ENCODE results near the gene SNW1.
"Not testable (repeated sequence)": the region's sequence is repeated elsewhere in the genome, so short reads cannot be mapped to it uniquely, and the experiment has no call there.

Gene SNW1

GRCh38 chr14:77747425-77747824 is 13.5 kb downstream of the SNW1 start:
- DNase-seq, result not testable (repeated sequence)

- no peak for DNase-seq
Observed at GRCh38 chr14:77746064-77746702, 14.8 kb downstream of the SNW1 start.

DNA sequence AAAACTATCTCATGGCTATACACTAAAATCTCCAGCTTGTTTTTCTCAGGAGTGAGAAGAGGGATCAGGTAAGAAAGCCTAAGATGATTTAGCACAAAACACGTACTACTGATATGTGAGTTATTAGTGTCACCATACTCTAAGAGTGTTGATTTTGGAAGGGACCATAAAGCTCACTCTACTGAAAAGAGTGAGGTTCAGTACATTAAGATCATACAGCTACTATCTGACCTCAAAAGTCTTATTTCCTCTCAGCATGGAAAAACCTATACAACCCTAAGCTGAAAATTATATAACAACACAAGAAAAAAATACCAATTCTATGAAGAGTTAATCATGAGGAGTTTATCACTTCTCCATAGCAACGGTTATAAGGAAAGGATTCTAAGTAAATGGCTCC is 19.5 kb downstream of the SNW1 start:
- DNase-seq, result no peak

GRCh38 chr14:77738559-77739250 is 22.3 kb downstream of the SNW1 start:
- DNase-seq, result no peak

GRCh38 chr14:77730976-77731497 is 29.9 kb downstream of the SNW1 start:
- DNase-seq, result no peak

DNA sequence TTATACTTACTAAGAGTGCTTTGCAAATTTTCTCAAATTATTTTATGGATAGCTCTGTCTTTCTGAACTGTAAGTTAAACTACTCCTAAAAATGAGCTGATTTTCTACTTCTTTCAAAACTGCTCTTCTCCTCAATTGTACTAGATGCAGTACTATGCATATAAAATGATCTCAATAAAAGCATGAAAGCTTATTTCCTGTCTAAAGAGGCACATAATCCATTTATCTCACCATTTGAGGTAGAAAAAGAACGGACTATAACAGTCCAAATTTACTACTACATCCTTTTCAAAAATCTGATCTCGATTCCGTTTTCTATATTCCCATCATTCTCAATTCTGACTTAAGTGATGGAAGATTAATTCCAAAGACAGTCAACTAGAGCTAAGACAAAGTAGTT is 38.7 kb downstream of the SNW1 start:
- DNase-seq, result no peak

DNA sequence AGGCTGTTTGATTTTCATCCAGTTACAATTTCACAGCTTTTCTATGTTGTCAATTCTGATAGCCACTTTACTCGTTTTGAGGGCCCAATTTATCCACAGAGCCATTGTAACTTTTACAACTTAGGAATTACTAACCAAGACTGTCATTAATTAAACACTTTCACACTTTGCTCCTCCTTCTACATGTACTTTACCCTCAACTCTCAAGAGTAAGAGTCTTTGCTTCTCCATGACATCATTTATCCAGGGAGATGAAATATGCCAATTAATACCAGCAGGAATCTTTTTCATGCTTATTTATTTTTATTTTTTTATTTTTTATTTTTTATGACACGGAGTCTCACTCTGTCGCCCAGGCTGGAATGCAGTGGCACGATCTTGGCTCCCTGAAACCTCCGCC is 39.5 kb downstream of the SNW1 start:
- no peak for DNase-seq

DNA sequence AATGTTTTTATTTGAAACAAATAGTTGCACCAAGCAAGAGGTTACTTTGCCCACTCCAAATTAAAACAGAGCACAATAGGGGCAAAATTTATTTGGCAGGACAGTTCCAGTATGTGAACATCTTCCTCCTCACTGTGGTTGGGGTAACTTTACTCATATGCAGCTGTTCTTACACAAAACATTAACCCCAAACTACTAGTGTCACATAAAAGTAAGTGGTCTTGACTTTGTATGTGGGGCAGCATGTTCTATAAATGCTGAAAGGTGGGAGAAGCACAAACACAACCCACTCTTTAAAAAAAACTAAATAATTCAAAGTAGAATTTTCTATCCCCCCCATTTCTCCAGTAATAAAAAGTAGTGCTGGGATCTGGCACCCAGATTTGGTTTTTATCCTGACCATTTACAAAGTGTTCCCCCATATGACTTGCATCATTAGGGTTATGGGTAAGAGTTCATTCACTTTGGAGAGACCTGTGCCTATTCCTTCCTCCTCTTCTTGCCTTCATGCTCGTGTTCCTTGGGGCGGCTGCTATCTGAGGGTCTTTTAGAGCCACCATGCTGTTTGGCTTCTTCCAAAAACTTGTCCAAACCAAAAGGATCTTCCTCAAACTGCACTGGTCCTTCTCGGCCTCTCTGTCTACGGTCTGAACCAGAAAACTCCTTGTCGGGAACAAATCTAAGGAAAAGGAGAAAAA is 43.2 kb downstream of the SNW1 start:
- DNase-seq, result no peak

- DNase-seq, result no peak
Observed at GRCh38 chr14:77714926-77715325, 46.0 kb downstream of the SNW1 start.

DNA sequence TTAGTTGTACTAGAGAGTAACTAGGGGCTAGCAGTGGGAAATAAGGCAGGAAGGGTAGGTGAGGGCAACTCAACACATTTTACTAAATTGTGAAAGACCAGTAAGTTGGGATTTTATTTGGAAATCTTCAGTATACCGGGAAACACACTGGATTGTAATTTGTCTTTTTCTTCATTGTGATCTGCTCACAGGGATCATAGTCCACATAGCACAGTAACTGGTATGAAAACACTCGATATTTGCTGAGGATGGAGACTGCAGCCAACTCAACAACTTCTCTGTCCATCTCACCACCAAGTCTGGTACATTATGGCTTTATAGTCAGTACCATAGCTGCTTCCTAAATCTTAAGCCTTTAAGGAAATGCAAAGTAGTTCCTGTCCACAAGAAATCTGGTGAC is 50.6 kb downstream of the SNW1 start:
- no peak for DNase-seq

DNA sequence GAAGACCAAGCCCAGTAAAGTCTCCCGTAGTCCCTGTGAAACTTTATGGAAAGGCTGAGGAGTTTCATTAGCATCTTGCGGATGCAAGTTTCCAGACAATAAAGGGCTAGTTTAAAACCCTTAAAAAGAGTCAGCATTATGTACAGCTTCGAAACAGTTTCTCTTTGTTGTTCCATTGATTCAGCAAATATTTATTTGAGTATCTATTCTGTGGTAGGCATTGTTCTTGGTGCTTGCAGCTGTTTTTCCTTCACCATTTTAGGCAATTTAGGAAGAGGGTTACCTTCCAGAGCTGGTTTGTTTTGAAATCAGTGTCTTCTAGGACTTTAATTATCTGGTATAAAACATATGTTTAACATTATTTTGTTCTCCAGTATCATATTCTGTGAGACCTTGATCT is 51.5 kb downstream of the SNW1 start:
- DNase-seq, result no peak

- no peak for DNase-seq
Observed at GRCh38 chr14:77708749-77709148, 52.2 kb downstream of the SNW1 start.

DNA sequence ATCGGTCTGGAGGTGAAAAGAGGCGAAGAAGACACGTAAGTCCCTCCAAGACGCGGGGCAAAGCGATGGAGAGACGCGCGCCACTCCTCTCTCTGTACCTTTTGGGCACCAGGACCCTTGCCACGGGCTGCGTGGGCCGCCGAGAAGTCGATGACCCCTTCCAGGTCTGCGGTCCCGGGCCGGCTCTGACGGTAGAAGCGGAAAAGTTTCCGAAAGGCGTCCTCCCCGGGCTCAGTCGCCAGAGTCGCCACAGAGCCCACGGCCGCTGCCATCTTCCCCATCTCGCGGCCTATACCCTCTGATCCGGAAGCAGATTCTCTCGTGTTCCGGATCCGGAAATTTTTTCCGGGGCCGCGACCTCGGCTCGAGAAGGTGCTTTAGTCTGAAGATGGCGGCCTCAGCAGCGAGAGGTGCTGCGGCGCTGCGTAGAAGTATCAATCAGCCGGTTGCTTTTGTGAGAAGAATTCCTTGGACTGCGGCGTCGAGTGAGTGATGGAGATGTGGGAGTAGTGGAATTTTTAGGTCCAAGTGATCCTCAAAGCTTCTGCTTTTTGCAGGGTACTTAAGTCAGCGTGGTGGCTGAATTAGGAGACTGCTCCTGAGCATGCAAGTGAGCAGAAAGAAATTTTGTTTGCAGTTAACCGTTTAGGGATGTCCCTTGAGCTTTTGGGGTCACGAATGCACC is 53.1 kb downstream of the SNW1 start, which contains the start of the genes ALKBH1 and SLIRP:
Gene ALKBH1 (minus strand): TSS at position 300 of the 685 bp plus-strand sequence. CDS start 19 bp downstream, at position 281.
Gene SLIRP (plus strand): TSS at position 380 of the 685 bp plus-strand sequence. CDS start 9 bp downstream, at position 389.
- peak; percentile 56 for DNase-seq

- DNase-seq, result no peak
Observed at GRCh38 chr14:77707355-77707723, 53.6 kb downstream of the SNW1 start.

- no peak for DNase-seq
Observed at GRCh38 chr14:77691259-77691658, 69.7 kb downstream of the SNW1 start.

GRCh38 chr14:77682158-77682553 is 78.8 kb downstream of the SNW1 start:
- DNase-seq, result no peak

- DNase-seq, result no peak
Observed at GRCh38 chr14:77681196-77682157, 79.5 kb downstream of the SNW1 start.

GRCh38 chr14:77674931-77675330 is 86.0 kb downstream of the SNW1 start:
- DNase-seq, result no peak

GRCh38 chr14:77673193-77673592 is 87.8 kb downstream of the SNW1 start:
- DNase-seq, result no peak
